Measurements from ENCODE around the gene ADAMTSL3. TPM values are rescaled to one million over a fixed set of nuclear protein-coding genes. Genes with fewer than 3 reads are reported as not detected.

ADAMTSL3 gene
- total RNA-seq, 6 experiments from 2014 or later: 7.5 to 28.7 (median 14.0) TPM

DNA sequence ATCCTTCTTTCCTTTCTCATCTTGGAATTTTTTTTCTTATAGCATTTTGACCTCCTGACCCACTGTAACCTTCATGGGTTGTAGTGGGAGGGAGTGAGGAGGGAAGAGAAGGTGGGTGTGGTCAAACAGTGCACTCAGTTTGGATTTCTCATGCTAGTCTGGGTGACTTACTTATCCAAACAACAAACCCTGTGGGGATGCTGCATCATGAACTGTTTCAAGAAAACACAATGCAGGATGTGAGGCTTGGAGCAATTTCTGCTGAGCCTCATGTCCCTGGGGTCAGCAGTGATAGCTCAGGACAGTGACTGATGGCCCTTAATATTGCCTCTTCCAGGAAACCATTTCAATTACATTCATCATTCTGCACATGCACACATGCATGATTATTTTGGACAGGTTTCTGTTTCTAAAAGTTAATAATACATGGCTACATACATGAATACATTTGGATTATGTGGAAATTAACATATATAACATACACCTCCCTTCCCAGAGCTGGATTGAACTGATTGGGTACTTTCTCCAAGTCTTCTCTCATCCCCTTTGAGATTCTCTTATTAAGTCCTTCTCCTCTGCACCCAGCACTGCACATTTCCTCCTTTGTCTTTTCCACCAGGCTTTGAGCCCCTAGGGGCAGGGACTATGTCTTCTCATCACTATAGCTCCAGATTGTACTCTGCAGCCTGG lies 61.2 kb downstream of the ADAMTSL3 start:
- no peak for TF ChIP-seq POLR2A (IDR thresholded peaks at IDR 0.05)
- TF ChIP-seq, protein P1, sequence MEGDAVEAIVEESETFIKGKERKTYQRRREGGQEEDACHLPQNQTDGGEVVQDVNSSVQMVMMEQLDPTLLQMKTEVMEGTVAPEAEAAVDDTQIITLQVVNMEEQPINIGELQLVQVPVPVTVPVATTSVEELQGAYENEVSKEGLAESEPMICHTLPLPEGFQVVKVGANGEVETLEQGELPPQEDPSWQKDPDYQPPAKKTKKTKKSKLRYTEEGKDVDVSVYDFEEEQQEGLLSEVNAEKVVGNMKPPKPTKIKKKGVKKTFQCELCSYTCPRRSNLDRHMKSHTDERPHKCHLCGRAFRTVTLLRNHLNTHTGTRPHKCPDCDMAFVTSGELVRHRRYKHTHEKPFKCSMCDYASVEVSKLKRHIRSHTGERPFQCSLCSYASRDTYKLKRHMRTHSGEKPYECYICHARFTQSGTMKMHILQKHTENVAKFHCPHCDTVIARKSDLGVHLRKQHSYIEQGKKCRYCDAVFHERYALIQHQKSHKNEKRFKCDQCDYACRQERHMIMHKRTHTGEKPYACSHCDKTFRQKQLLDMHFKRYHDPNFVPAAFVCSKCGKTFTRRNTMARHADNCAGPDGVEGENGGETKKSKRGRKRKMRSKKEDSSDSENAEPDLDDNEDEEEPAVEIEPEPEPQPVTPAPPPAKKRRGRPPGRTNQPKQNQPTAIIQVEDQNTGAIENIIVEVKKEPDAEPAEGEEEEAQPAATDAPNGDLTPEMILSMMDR (IDR thresholded peaks at IDR 0.05): no peak
- Histone ChIP-seq H3K27me3 (no peaks in the 10 kb centered on the region), H3K9me3 (no peaks in the 10 kb centered on the region), H3K4me3 (no peak overlapping the region), H3K4me1 (no peaks in the 10 kb centered on the region), H3K27ac (no peak overlapping the region), H3K36me3 (no peaks in the 10 kb centered on the region)
- ATAC-seq: no peak
- intact Hi-C loops (cut with DNase I): no loop called here
- no peak for DNase-seq

DNA sequence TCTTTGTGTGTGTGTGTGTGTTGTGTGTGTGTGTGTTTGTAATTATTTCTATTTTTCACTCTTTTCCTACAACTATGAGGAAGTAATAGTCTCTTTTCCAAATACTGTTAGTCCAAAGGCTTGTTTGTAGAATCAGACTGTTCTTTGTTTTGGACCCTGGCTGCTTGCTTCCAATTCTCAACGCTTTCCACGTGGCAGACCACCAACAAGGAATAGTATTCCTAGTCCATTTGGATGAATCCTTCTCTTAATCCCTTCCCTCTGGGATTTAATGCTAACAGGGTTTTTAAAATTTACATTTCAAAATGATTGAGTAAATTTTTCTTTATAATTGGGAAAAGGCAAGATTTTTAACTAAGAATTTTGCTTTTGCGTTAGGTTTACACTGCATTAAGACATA lies 62.7 kb downstream of the ADAMTSL3 start:
- intact Hi-C loops (cut with DNase I): no loop called here
- no peak for TF ChIP-seq POLR2A (IDR thresholded peaks at IDR 0.05)
- TF ChIP-seq, protein P1 (IDR thresholded peaks at IDR 0.05): no peak
- Histone ChIP-seq H3K9me3 (no peaks in the 10 kb centered on the region), H3K4me1 (no peaks in the 10 kb centered on the region), H3K36me3 (no peaks in the 10 kb centered on the region), H3K27me3 (no peaks in the 10 kb centered on the region), H3K4me3 (no peak overlapping the region), H3K27ac (no peak overlapping the region)
- 83% methylated on average over 3 of the region's 3 CpGs for WGBS (ENCODE audit: insufficient coverage, low coverage, low lambda C conversion rate, missing lambda C conversion rate)
- ATAC-seq: no peak
- no peak for DNase-seq

DNA sequence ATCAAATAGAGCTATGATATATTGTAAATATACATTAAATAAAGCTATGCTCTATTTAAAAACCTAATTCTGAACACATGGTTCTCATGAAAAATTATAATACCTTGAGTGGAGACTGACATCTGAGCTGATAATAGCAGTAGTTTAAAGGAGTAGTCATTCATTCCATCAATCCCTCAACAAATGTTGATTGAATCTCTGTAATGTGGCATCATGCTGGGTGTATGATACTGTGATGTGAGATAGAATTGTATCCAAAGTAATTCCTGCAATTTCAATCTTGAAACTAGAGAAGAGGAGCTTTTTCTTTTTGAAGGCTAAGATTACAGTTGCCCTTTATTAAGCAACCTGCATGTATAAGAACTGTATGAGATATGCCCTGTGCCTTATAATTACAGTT lies 63.1 kb downstream of the ADAMTSL3 start:
- ATAC-seq: no peak
- no peak overlapping the region for H3K4me3 ChIP-seq

DNA sequence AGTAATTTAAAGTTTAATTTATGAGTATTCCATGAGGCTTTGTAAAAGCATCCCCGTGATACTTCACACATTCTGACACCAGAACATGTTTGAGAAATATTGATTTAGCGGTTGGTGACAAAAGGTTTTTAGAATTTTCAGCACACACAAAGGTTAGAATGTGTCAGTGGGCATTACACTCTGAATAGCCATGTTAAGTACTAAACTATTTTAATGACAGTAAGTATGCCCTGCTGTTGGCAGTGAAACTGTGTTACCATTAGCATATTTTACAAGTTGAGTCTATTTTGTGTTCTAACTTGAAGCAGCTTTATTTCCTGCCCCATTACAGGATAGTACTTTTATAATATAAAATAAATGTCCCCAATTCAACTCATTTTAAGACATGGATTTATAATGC lies 66.5 kb downstream of the ADAMTSL3 start:
- WGBS (ENCODE audit: insufficient coverage, low coverage, low lambda C conversion rate, missing lambda C conversion rate): 87% methylated on average over 2 of the region's 2 CpGs
- intact Hi-C loops (cut with DNase I): no loop called here

More for the DNA sequence above, 63.1 kb downstream of the ADAMTSL3 start:
- DNase-seq: no peak
- H3K9me3 ChIP-seq: no peaks in the 10 kb centered on the region
- H3K36me3 ChIP-seq: no peaks in the 10 kb centered on the region
- intact Hi-C loops (cut with DNase I): no loop called here
- TF ChIP-seq, protein P1 (IDR thresholded peaks at IDR 0.05): no peak
- TF ChIP-seq POLR2A (IDR thresholded peaks at IDR 0.05): no peak
- no peak overlapping the region for H3K27ac ChIP-seq
- H3K27me3 ChIP-seq: no peaks in the 10 kb centered on the region
- no peaks in the 10 kb centered on the region for H3K4me1 ChIP-seq

More for the DNA sequence above, 66.5 kb downstream of the ADAMTSL3 start:
- no peaks in the 10 kb centered on the region for H3K9me3 ChIP-seq
- no peaks in the 10 kb centered on the region for H3K27me3 ChIP-seq
- ATAC-seq: no peak
- H3K4me3 ChIP-seq: no peak overlapping the region
- H3K4me1 ChIP-seq: no peaks in the 10 kb centered on the region
- no peak for TF ChIP-seq POLR2A (IDR thresholded peaks at IDR 0.05)
- TF ChIP-seq, protein P1 (IDR thresholded peaks at IDR 0.05): no peak
- no peaks in the 10 kb centered on the region for H3K36me3 ChIP-seq
- no peak overlapping the region for H3K27ac ChIP-seq
- DNase-seq: no peak
